MCF 10A (cell line): ENCODE results near the gene KLF5. TPM values are rescaled to one million over a fixed set of nuclear protein-coding genes. Genes with fewer than 3 reads are reported as not detected.
"Not testable (repeated sequence)": the region's sequence is repeated elsewhere in the genome, so short reads cannot be mapped to it uniquely, and the experiment has no call there.

Source experiments
- BruUV-seq: library from RNA; stranded (reverse); fragments of 400-500 nt; replicated peaks from 2 replicates; lab custom pipeline; 2021; lab: Mats Ljungman, UMichigan
- CTCF ChIA-PET: fragments of 300-600 bp; sonication (Branson Sonifier 250); formaldehyde crosslinking; extraction: SDS; loops from one replicate; lab custom pipeline; 2021; ENCODE audit warnings: antibody characterized with exemption, inconsistent platforms; lab: Yijun Ruan, JAX
- POLR2A ChIA-PET: fragments of 300-600, 350-650 bp; sonication (Branson Sonifier 250); formaldehyde crosslinking; extraction: SDS; loops from one replicate; lab custom pipeline; 2020; ENCODE audit warnings: antibody characterized with exemption, inconsistent platforms; lab: Yijun Ruan, JAX
- DNase-seq: peaks from one replicate; pipeline ENCODE4 v3.0.0-alpha.2; 2018; ENCODE audit not compliant: unreplicated experiment
- H3K27ac Mint-ChIP-seq: one replicate; pipeline ENCODE4 v1.8.0; 2022; ENCODE audit warnings: mild to moderate bottlenecking, low read depth, mixed read lengths; ENCODE audit not compliant: unreplicated experiment
- H3K27me3 Mint-ChIP-seq: one replicate; pipeline ENCODE4 v1.8.0; 2022; ENCODE audit warnings: mixed read lengths; ENCODE audit not compliant: insufficient read depth, unreplicated experiment
- H3K36me3 Mint-ChIP-seq: one replicate; pipeline ENCODE4 v1.8.0; 2022; ENCODE audit warnings: mild to moderate bottlenecking, moderate library complexity, mixed read lengths; ENCODE audit not compliant: insufficient read depth, unreplicated experiment
- H3K4me1 Mint-ChIP-seq: one replicate; pipeline ENCODE4 v1.8.0; 2022; ENCODE audit warnings: mixed read lengths; ENCODE audit not compliant: insufficient read depth, unreplicated experiment
- H3K4me3 Mint-ChIP-seq: one replicate; pipeline ENCODE4 v1.8.0; 2022; ENCODE audit warnings: mild to moderate bottlenecking, moderate library complexity, mixed read lengths; ENCODE audit not compliant: unreplicated experiment
- H3K9me3 Mint-ChIP-seq: one replicate; pipeline ENCODE4 v1.8.0; 2022; ENCODE audit warnings: mixed read lengths; ENCODE audit not compliant: unreplicated experiment
- intact Hi-C: fragments of 100-400 bp; cut with micrococcal nuclease; formaldehyde crosslinking; loops from 2 replicates; pipeline ENCODE4 v1.14.1; 2022
- total RNA-seq: library from RNA; stranded (reverse); gene quantifications from 2 replicates; pipeline ENCODE4 v1.2.3, GENCODE V29; 2022
- TF ChIP-seq, protein P1 (sequence below): fragments of 200-600 bp; IDR thresholded peaks from one replicate; pipeline ENCODE4 v1.8.0; 2022; ENCODE audit warnings: antibody characterized with exemption, mild to moderate bottlenecking; ENCODE audit not compliant: unreplicated experiment

KLF5 gene
- total RNA-seq, 1 experiment from 2014 or later: 226 TPM

DNA sequence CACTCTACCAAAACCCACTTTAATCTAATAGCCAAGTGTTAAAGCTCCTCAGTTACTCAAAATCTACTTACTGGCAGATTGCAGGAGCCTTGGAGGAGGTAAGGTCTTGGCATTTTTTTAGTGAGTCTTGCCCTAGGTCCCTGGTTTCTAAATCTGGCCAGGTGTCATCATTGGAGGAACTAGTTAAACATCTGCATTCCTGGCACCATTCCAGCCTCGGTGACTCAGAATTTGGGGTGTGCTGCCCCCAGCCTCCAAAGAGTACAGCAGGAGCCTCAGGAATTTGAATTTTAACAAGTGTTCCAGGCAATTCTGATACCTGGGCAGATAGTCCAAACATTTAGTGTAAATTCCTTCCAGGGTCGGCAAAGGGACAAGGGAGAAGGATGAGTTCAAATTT, 37.4 kb downstream of the KLF5 start:
- DNase-seq: peak; percentile 92
- H3K36me3 Mint-ChIP-seq: peaks cover 7% of the 10 kb centered on the region
- BruUV-seq: no TSS peak
- H3K9me3 Mint-ChIP-seq: no peaks in the 10 kb centered on the region
- peaks cover 13% of the 10 kb centered on the region for H3K4me1 Mint-ChIP-seq
- TF ChIP-seq, protein P1, sequence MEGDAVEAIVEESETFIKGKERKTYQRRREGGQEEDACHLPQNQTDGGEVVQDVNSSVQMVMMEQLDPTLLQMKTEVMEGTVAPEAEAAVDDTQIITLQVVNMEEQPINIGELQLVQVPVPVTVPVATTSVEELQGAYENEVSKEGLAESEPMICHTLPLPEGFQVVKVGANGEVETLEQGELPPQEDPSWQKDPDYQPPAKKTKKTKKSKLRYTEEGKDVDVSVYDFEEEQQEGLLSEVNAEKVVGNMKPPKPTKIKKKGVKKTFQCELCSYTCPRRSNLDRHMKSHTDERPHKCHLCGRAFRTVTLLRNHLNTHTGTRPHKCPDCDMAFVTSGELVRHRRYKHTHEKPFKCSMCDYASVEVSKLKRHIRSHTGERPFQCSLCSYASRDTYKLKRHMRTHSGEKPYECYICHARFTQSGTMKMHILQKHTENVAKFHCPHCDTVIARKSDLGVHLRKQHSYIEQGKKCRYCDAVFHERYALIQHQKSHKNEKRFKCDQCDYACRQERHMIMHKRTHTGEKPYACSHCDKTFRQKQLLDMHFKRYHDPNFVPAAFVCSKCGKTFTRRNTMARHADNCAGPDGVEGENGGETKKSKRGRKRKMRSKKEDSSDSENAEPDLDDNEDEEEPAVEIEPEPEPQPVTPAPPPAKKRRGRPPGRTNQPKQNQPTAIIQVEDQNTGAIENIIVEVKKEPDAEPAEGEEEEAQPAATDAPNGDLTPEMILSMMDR: no peak
- no peaks in the 10 kb centered on the region for H3K27me3 Mint-ChIP-seq
- H3K27ac Mint-ChIP-seq: peak overlapping the region; percentile 74
- intact Hi-C loops: no loop called here
- POLR2A ChIA-PET: interaction anchor here (0.6 to 1.5 kb wide), 7 partner anchors 14 to 153 kb away, joined by 3 to 8 read pairs (median 3); no protein-coding TSS in a partner anchor
- CTCF ChIA-PET: no interaction called here
- no peak overlapping the region for H3K4me3 Mint-ChIP-seq

DNA sequence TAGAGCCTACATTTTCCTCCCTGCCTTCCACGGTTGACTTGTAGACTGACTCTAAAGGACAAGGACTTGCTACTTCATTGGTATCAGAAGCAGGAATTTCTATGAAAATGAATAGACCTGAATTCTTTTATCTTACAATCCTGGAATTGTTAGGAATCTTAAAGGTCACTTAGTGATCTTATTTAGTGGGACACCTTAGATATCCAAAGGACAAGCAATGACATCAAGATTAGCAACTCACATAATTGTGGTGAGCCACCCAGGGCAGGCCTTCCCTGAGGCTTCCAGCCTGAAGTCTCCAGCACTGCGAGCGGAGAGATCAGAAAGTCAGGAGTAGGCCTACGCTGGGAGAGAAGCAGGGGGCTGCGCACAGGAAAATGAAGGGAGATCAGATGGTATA, 37.8 kb downstream of the KLF5 start:
- no TSS peak for BruUV-seq
- no peak for DNase-seq
- ChIA-PET CTCF (no interaction called here), POLR2A (interaction anchor here (1.1 to 1.4 kb wide), 3 partner anchors 15 to 153 kb away, joined by 3 read pairs; no protein-coding TSS in a partner anchor)
- no peak overlapping the region for H3K4me3 Mint-ChIP-seq
- TF ChIP-seq, protein P1: no peak
- H3K36me3 Mint-ChIP-seq: peaks cover 7% of the 10 kb centered on the region
- H3K27ac Mint-ChIP-seq: peak overlapping the region; percentile 74
- no peaks in the 10 kb centered on the region for H3K27me3 Mint-ChIP-seq
- no peaks in the 10 kb centered on the region for H3K9me3 Mint-ChIP-seq
- intact Hi-C loops: no loop called here
- H3K4me1 Mint-ChIP-seq: peaks cover 13% of the 10 kb centered on the region

DNA sequence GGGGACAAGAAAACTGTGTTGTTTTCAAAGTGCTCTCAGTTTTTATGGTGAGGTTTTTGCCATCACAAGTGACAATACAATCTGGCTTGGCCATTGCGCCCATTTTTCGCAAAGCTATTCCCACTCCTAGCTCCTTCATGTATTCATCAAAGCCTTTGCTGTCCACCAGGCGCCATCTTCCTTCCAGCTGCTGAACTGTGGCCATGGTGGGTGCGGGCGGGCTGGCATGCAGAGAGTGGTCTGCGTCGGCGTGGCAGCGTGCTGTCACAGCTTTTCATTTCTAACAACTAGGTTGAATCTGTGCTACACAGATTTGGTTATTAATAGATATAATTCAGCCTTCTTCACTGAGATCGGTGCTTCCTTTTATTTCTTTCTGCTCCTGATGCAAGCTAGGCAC, 42.0 kb downstream of the KLF5 start:
- H3K4me3 Mint-ChIP-seq, CTCF ChIA-PET, POLR2A ChIA-PET, H3K27ac Mint-ChIP-seq, BruUV-seq, H3K36me3 Mint-ChIP-seq, intact Hi-C loops, H3K27me3 Mint-ChIP-seq, DNase-seq, H3K9me3 Mint-ChIP-seq: not testable (repeated sequence)
- peaks cover 12% of the 10 kb centered on the region for H3K4me1 Mint-ChIP-seq

DNA sequence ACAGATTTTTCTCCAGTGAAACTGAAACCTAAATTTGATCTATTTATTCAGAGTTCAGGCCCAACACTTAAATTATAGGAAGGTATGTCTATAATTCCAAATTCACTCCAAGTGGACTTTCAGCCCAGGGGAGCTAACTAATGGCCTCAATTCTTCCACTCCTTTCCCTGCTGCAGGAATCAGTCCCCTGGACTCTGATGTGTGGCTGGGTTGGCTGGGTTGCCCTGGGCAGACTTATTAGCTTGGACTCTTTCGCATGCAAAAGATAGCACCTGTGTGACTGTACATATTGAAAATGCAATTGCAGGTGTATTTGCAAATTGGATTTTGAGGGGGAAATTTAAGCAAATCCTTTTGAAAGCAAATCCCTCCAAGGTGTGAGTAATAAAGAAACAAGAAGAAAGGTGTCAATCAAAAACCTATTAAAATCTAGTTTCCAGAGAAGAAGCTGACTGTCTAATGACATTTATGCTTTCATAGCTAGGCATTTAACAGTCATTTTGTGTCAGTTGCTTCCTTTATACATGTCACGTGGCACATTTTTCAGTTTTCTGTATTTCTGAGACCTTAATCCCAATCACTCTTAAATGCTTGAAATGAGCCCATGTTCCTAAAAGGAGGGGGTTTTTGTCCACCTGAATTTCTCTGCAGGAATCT, 42.7 kb downstream of the KLF5 start:
- no peak overlapping the region for H3K4me3 Mint-ChIP-seq
- no TSS peak for BruUV-seq
- H3K36me3 Mint-ChIP-seq: no peaks in the 10 kb centered on the region
- POLR2A ChIA-PET: no interaction called here
- H3K4me1 Mint-ChIP-seq: peaks cover 5% of the 10 kb centered on the region
- H3K9me3 Mint-ChIP-seq: no peaks in the 10 kb centered on the region
- intact Hi-C loops: no loop called here
- CTCF ChIA-PET: interaction anchor here (0.6 kb wide), 1 partner anchor 9 kb away, joined by 3 read pairs; no protein-coding TSS in a partner anchor
- H3K27ac Mint-ChIP-seq: no peak overlapping the region
- DNase-seq: no peak
- TF ChIP-seq, protein P1: no peak
- no peaks in the 10 kb centered on the region for H3K27me3 Mint-ChIP-seq
